HG02885 (cell line): ENCODE data around the gene PTPN9.
"Not testable (repeated sequence)": the region's sequence is repeated elsewhere in the genome, so short reads cannot be mapped to it uniquely, and the experiment has no call there.

Experiments used
- ATAC-seq: cut with Tn5 transposase; IDR thresholded peaks from one replicate; pipeline ENCODE4 v1.9.1; 2021; ENCODE audit warnings: mild to moderate bottlenecking; ENCODE audit not compliant: unreplicated experiment, poor library complexity

The PTPN9 gene

DNA sequence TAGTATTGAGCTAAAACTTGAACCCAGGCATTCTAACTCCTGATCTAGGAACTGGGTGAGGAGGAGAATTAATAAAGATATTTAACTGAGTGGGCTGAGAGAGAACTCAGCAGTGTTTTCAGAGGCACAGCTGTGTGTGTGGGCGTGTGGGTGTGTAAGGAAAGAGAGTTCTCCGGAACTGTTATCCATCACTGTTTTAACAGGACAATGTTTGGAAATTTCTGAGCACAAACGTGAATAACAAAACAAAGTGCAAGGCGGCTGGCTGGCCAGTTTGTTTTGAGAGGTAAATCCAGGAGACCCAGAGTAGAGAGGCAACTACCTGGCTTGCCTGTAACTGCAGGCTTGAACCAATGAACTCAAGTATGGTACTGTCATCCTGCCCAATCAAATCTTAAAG, 5.0 kb upstream of the PTPN9 start:
- ATAC-seq = no peak

GRCh38 chr15:75583701-75584100, 4.6 kb upstream of the PTPN9 start:
- no peak for ATAC-seq

GRCh38 chr15:75582943-75583342, 3.8 kb upstream of the PTPN9 start:
- ATAC-seq = not testable (repeated sequence)

DNA sequence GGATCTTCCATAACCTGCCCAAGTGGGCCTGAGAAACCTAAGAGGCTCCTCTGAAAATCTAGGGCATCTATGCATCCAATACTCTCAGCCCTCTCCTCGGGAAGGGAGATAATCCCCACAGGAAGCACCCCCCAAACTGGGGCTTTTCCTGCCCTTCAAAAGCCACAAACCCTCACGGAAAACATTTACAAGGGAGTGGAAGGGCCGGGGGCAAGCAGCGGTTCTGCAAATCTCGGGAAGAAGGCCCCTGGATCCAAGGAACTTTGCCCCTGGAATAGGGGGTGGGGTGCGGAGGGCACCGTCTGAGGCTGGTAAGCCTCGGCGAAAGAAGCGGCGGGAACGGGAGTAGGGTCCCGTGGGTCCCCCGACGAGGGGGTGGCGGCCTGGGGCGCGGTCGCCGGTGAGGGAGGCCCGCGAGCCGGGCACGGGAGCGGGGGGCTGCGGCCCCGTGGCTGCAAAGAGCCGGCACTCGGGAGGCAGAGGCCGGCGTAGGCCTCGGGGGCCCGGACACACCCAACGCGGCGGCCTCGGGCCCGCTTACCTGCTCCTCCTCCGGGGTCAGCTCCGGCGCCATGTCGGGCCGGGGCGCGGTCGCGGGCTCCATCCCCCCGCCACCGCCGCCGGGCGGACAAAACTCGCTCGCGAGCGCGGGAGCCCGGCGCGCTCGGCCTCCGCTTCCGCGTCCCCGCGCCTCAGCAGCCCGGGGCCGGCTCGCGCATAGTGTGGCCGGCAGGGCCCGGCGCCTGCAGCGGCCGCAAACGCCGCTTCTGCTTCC, 755 bp downstream of the PTPN9 start:
- no peak for ATAC-seq

DNA sequence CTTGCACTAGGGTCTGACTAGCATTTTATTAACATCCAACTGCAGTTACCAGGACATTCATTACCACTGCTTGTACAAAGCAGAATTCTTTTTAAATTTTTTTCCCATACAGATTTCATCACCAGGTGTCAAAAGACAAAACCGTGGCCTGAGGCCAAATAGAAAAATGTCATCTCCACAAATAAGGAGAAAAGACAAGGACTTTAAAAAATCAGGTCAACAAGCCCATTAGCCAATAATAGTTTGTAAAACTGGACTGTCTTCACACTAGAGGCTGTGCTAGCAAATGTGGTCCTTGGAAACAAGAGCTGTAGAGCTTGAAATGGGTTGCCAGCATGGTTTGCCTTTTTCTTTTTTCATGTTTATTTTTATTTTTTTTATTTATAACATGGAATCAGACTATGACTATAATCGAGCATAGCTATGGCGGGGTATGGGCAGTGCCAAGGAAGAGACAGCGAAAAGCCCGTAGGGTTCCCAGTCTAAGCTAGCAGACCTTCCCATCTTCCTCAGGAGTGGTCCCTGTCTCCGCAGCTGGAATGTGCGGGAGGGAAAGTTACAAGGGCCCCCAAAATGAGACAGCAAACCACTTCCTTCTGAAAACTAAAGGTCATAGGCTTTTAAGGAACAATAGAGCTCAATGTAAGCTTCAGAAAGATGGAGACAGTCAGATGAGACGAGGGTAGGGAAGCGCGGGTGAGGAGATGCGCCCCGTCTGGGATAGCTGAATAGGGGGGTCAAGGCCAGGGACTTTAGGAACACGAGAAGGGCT, 1.5 kb downstream of the PTPN9 start:
- no peak for ATAC-seq

DNA sequence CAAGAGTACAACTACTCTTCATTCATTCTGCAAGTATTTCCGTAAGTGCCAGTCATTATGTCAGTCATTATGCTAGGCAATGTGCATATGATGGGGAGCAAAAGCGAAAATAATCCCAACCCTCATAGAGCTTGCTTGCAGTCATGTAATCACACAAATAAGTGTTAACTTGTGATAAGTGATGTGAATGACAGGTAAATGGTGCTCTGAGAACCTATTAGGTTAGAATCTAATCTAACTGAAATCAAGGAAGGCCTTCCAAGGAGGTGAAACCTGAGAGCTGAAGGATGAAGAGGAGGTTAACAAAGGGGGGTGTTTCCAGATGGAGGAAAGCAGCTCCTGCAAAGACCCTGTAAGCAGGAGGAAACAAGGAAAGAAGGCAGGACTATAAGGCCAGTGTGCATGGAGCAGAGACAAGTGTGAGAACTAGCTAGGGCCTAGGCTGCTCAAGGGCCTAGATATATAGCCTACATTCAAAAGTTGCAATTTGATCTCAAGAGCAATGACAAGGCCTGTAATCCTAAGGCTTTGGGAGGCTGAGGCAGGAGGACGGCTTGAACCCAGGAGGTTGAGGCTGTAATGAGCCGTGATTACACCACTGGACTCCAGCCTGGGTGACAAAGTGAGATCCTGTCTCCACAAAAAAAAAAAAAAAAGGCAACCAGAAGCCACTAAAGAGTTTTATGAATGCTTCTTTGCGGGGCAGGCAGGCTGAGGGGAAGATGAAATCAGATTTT, 5.3 kb downstream of the PTPN9 start:
- no peak for ATAC-seq

GRCh38 chr15:75570126-75570845, 8.8 kb downstream of the PTPN9 start:
- no peak for ATAC-seq

DNA sequence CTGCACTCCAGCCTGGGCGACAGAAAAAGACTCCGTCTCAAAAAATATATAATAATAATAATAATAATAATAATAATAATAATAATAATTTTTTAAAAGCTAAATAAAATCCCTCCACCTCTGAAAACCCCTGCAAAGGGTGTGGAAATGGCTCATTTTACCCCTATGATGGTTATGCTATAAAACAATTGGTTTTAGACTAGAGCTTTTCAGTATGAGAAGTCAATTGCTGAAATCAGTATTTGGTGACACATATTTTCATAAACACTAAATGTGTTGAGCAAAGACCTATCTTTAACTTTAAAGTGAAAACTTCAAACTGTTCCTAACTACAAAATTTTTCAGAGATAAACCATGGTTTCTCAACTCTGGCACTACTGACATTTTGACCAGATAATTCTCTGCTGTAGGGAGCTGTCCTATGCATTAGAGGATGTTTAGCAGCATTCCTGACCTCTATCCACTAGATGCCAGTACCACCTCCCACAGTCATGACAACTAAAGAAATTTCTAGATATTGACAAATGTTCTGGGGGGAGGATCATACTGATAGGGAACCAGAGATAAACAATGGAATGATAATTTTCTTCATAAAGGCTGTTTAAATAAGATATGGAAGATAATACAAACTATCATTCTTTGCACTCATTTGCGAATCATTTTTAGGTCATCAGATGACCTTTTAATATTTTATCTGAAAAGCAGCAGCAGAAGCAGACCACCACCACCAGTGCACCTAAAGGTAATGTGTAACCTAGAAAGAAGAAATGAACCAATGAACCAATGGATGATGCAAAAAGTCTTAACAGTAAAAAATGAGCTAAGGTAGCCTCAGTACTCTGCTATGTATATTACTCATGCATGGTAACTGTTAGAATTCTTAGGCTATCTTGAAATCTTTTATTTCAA, 13.8 kb downstream of the PTPN9 start:
- no peak for ATAC-seq

DNA sequence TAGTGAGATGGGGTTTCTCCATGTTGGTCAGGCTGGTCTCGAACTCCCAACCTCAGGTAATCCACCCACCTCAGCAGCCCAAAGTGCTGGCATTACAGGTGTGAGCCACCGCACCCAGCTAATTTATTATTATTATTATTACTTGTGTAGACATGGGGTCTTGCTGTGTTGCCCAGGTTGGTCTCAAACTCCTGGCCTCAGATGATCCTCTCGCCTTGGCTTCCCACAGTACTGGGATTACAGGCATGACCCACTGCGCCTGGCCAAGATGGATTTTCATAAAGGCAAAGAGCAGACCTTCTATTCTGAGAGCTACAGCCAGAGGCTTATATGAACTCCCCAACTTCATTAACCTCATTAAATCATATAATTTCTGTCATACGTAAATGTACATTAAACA, 17.2 kb downstream of the PTPN9 start:
- ATAC-seq = no peak

DNA sequence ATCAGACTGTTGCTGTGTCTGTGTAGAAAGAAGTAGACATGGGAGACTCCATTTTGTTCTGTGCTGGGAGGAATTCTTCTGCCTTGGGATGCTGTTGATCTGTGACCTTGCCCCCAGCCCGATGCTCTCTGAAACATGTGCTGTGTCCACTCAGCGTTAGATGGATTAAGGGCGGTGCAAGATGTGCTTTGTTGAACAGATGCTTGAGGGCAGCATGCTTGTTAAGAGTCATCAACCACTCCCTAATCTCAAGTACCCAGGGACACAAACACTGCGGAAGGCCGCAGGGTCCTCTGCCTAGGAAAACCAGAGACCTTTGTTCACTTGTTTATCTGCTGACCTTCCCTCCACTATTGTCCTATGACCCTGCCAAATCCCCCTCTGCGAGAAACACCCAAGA, 19.8 kb downstream of the PTPN9 start:
- ATAC-seq = not testable (repeated sequence)

GRCh38 chr15:75558955-75559354, 20.2 kb downstream of the PTPN9 start:
- not testable (repeated sequence) for ATAC-seq

- no peak for ATAC-seq
Observed at GRCh38 chr15:75554717-75555116, 24.4 kb downstream of the PTPN9 start.

- ATAC-seq = no peak
Observed at GRCh38 chr15:75553659-75554058, 25.5 kb downstream of the PTPN9 start.

GRCh38 chr15:75551091-75551490, 28.0 kb downstream of the PTPN9 start:
- no peak for ATAC-seq

DNA sequence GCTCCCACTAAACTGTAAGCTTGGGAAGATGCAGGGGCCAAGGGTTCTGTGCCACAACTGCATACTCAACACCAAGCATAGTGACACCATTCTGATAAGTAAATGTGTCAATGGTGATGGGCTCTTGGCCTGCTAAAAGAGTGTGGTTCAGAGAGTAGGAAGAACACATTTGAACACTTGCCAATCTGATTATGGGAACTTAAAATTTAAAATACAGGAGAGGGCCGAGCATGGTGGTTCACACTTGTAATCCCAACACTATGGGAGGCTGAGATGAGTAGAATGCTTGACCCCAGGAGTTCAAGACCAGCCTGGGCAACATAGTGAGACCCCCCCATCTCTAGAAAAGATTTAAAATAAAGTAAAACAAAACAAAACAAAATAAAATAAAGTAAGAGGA, 34.1 kb downstream of the PTPN9 start:
- no peak for ATAC-seq

DNA sequence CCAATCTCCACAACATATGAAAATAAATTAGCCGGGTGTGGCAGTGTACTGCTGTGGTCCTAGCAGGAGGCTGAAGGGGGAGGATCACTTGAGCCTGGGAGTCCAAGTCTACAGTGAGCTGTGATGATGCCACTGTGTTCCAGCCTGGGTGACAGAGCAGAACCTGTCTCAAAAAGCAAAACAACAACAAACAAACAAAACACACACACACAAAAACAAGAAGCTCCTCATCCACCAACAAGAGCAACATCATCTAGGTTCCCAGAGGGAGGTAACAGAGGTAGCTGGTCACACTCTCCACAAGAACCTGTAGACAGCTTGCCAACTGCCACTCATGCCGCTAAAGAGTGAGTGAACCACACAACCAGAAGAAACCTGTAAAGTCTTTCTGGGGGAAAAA, 34.8 kb downstream of the PTPN9 start:
- no peak for ATAC-seq

DNA sequence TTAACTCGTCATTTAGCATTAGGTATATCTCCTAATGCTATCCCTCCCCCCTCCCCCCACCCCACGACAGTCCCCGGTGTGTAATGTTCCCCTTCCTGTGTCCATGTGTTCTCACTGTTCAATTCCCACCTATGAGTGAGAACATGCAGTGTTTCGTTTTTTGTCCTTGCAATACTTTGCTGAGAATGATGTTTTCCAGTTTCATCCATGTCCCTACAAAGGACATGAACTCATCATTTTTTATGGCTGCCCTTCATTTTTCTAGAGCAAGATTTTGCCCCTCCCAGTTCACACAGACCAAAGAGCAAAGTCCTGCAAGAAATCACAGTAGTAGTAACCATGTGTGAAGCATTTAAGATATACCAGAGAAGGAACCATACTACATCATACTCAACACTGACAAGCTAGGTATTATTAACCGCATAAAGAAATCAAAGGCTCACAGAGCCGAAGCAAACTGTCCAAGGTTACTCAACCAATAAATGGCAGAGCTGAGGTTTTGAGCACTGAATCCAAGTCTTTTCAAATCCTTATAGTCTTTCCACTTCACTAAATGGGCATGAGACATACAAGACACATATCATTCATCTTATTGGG, 36.1 kb downstream of the PTPN9 start:
- ATAC-seq = not testable (repeated sequence)

- no peak for ATAC-seq
Observed at GRCh38 chr15:75542386-75542797, 36.7 kb downstream of the PTPN9 start.

DNA sequence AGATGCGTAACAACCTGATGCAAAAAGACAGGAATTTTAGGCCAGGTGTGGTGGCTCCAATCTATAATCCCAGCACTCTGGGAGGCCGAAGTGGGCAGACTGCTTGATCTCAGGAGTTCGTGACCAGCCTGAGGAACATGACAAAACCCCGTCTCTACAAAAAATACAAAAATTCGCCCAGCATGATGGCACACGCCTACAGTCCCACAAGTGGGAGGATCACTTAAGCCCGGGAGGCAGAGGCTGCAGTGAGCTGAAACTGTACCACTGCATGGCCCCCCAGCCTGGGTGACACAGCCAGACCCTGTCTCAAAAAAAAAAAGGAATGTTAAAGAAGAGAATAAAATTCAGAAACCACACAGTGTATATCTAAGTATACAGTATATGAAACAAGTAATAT, 40.7 kb downstream of the PTPN9 start:
- no peak for ATAC-seq
